WERI-Rb-1 (cell line): ENCODE data around the gene NTN5.

ENCODE experiments used
- DNase-seq: peaks from one replicate; pipeline ENCODE4 v3.0.0-alpha.2; 2020
- H3K27ac ChIP-seq: fragments of 250-450 bp; sonication (Bioruptor Pico); 2 replicates; pipeline ENCODE4 v1.5.1; 2020; ENCODE audit warnings: mild to moderate bottlenecking, moderate library complexity
- H3K27me3 ChIP-seq: fragments of 250-450 bp; sonication (Bioruptor Pico); 2 replicates; pipeline ENCODE4 v1.5.1; 2021; ENCODE audit warnings: mild to moderate bottlenecking, low read depth, moderate library complexity; ENCODE audit not compliant: insufficient read depth, severe bottlenecking
- H3K36me3 ChIP-seq: fragments of 250-450 bp; sonication (Bioruptor Pico); 2 replicates; pipeline ENCODE4 v1.5.1; 2020; ENCODE audit warnings: mild to moderate bottlenecking, moderate library complexity
- H3K4me3 ChIP-seq: 2 replicates; pipeline ENCODE4 v1.5.1; 2011; ENCODE audit warnings: low read depth, mild to moderate bottlenecking, control low read depth, low read length
- H3K9me3 ChIP-seq: fragments of 250-450 bp; sonication (Bioruptor Pico); 2 replicates; pipeline ENCODE4 v1.5.1; 2021; ENCODE audit warnings: mild to moderate bottlenecking, moderate library complexity; ENCODE audit not compliant: severe bottlenecking
- TF ChIP-seq, protein P1 (sequence below): IDR thresholded peaks from 2 replicates; pipeline ENCODE4 v1.5.1; 2011; ENCODE audit warnings: low read depth, mild to moderate bottlenecking, control low read depth, inconsistent platforms, low read length

Gene NTN5

DNA sequence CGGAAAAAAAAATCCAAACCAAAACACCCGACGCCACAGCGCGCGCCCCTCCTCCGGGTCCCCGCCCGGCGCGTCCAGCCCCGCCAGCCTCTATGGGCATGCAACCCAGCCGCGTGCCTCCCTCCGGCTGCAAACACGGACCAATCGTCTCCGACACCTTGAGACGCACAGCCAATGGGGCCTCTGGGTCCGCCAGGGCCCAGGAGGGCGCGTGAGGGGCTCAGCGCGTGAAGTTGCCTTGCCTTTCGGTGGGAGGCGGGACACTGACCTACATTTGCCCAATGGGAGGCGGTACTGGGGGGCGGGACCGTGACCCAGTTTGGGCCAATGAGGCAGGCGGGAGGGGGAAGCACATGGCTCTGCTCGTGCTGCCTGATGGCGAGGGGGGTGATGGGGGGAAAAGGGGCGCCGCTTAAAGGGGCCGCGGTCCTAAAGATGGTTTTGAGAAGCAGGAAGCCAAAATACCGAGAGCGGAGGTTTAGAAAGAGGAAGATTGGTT lies 35.3 kb downstream of the NTN5 start:
- TF ChIP-seq, protein P1, sequence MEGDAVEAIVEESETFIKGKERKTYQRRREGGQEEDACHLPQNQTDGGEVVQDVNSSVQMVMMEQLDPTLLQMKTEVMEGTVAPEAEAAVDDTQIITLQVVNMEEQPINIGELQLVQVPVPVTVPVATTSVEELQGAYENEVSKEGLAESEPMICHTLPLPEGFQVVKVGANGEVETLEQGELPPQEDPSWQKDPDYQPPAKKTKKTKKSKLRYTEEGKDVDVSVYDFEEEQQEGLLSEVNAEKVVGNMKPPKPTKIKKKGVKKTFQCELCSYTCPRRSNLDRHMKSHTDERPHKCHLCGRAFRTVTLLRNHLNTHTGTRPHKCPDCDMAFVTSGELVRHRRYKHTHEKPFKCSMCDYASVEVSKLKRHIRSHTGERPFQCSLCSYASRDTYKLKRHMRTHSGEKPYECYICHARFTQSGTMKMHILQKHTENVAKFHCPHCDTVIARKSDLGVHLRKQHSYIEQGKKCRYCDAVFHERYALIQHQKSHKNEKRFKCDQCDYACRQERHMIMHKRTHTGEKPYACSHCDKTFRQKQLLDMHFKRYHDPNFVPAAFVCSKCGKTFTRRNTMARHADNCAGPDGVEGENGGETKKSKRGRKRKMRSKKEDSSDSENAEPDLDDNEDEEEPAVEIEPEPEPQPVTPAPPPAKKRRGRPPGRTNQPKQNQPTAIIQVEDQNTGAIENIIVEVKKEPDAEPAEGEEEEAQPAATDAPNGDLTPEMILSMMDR = no peak
- Histone ChIP-seq H3K9me3 (no peaks in the 10 kb centered on the region), H3K27ac (peak overlapping the region; percentile 94), H3K27me3 (no peaks in the 10 kb centered on the region), H3K4me3 (peak overlapping the region; percentile 73), H3K36me3 (peaks cover 1% of the 10 kb centered on the region; the same call in 1 of the 2 replicates)
- peak; percentile 100 for DNase-seq

DNA sequence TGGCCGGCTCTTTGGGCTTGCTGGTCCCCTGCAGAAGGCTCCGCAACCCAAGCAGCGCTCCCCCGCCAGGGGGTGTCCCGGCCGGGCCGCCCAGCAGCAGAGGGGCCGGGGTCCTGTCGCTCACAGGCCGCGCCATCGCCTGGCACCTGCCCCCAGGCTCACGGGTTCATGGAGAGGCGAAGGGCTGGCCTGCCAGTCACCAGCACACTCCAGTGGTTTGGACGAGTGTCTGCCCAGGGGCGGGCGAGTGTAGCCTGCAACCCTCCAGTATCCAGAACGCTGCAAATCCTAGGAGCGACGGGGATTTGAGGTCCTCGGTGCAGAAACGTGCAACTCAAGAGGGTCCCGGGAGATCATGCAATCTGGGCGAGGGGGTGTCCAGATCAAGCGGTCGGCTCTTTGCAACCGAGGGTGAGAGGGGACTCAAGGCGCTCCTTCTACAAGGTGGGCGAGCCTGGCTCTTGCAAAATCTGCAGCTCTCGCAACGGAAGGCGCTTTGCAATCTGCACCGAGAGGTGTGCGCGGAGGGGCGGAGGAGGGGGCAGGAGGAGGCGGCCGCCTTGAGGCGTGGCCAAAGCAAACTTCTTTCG lies 35.9 kb downstream of the NTN5 start, which contains the start of gene DBP:
DBP (minus strand) TSS at position 521 of the 590 bp plus-strand sequence; CDS start at position 136, 385 bp downstream.
- DNase-seq = no peak
- Histone ChIP-seq H3K36me3 (peaks cover 4% of the 10 kb centered on the region; the same call in 1 of the 2 replicates), H3K27ac (peak within 1 kb of the TSS; percentile 94), H3K27me3 (no peaks in the 10 kb centered on the region), H3K9me3 (no peaks in the 10 kb centered on the region), H3K4me3 (peak within 1 kb of the TSS; percentile 73)
- TF ChIP-seq, protein P1 = no peak

DNA sequence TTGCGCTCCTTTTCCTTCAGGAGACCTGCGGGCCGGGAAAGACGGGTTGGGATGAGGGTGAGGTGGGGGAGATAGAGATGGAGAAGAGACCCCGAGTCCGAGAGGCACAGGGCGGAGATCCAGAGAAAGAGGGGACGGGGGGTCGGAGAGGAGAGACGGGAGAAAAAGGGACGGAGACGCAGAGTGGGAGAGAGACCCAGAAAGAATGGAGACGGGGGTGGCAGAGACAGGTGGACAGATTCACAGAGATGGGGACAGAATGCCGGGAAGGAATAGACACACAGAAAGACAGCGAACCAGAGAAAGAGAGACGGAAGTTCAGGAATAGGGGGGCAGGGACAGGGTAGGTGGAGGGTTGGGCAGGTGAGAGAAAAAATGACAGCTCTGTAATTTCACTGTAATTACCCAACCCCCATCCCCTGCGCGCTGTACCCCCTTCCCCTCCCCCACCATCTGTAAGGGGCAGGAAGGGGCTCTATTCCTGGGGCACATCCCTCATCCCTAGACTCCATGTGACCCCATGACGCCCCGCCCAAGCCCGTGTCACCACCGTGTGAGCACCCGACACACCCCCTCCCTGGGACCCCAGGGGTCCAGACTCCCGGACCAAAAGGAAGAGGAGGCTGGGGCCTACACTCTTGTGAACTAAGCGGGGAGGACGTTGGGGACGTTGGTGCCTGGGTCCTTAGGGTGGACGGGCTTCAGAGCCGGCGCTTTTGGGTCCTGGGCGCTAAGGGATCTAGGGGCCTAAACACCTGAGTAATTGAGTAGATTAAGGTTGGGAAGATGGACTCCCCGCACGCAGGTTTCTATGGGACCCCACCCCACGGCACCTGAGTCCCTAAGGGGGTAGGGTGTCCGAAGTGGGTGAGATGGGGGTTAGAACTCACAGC lies 36.6 kb downstream of the NTN5 start:
- Histone ChIP-seq H3K9me3 (no peaks in the 10 kb centered on the region), H3K27me3 (no peaks in the 10 kb centered on the region), H3K4me3 (peak overlapping the region; percentile 42), H3K27ac (peak overlapping the region; percentile 42), H3K36me3 (peaks cover 9% of the 10 kb centered on the region)
- TF ChIP-seq, protein P1 = no peak
- no peak for DNase-seq

DNA sequence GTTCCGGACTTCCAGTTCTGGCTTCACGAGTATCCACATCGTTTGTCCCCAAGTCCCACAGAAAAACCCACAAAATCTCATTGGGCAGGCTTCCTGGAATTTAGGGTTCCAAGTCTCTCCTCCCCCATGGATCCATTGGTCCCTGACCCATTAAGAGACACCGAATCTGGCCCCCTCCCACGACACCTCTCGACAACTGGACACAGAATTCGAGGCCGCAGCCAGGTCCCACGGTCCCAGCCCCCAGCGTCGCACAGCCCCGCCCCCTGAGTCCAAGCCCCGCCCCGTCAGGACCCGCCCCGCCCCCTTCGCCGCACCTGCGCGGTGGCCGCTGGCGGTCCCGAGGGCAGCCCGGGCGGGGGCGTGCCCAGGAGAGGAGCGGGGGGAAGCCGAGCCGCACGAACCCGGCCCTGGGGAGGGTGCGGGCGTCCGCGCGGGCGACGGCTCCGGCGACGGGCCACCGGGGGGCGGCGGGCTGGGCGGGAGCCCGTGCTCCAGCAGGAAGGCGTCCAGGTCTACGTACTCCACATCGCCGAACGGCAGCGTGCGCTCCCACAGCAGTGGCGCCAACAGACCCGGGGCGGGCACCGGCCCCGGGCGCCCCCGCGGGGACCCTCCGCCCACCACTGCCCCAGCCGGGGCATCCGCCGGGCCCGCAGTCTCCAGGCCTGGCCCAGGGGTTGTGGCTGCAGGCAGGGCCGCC lies 37.4 kb downstream of the NTN5 start:
- peak; percentile 67 for DNase-seq
- H3K27me3 ChIP-seq = no peaks in the 10 kb centered on the region
- no peaks in the 10 kb centered on the region for H3K9me3 ChIP-seq
- peak overlapping the region; percentile 42 for H3K4me3 ChIP-seq
- peaks cover 17% of the 10 kb centered on the region for H3K36me3 ChIP-seq
- peak overlapping the region; percentile 68 for H3K27ac ChIP-seq
- TF ChIP-seq, protein P1 = no peak

DNA sequence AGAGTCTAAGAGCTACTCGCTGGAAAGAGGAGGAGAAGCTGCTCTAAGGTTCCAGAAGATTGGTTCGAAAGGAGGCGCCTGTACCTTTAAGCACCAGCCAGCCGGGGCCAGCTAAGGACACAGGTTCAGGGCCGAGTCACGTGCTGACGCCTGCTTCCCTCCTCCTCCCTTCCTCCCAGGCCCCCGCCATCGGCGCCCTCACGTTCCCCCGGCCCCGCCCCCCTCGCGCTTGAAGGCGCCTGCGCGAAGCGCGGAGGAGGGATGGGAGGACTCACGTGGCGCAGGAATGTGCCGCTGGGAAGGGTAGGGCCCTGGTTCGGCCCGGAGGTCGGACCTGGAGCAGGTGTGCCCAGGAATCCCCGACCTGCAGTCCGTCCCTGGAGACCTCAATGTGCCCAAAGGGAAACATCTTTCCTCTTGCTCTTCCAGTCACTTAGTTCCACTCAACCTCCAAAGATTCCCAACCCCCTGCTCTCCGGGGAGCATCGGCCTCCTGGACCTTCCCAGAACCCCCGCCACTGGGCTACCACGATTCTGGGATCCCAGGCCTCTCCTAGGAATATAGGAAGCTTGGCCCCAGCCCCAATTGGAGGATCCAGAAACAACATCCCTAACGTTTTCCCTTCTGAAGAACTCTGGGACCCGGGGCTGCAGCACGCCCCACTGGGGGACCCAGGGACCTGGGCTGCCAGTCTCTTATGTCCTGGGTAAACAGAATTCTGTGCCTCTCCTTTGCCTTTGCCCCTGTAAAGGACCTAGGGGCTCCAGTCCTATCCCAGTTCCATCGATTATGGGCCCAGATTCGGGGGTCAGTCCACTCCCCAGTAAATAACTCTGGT lies 38.2 kb downstream of the NTN5 start:
- TF ChIP-seq, protein P1 = no peak
- Histone ChIP-seq H3K27me3 (no peaks in the 10 kb centered on the region), H3K27ac (peak overlapping the region; percentile 68), H3K36me3 (peaks cover 25% of the 10 kb centered on the region), H3K4me3 (peak overlapping the region; percentile 38), H3K9me3 (no peaks in the 10 kb centered on the region)
- DNase-seq = peak; percentile 98
